Measurements from ENCODE around the gene SLC12A7. TPM values are rescaled to one million over a fixed set of nuclear protein-coding genes. Genes with fewer than 3 reads are reported as not detected.
"Not testable (repeated sequence)": the region's sequence is repeated elsewhere in the genome, so short reads cannot be mapped to it uniquely, and the experiment has no call there.

The SLC12A7 gene
- total and polyA plus RNA-seq, 10 donors = 8.6 to 120 (median 52.3) TPM

- H3K4me3 ChIP-seq = no peak overlapping the region
- H3K27me3 ChIP-seq (replicated peaks in 1 of 7) = peaks cover 0 to 72% (median 30%) of the 10 kb centered on the region in 7 donors
- peak; percentile 9 for DNase-seq
- peak overlapping the region in 5 of 8 donors; percentile 72 to 83 (median 75) for H3K27ac ChIP-seq
- no peak for TF ChIP-seq CTCF (IDR thresholded peaks at IDR 0.05 in 8 of 11, conservative IDR thresholded peaks at IDR 0.05 in 3 of 11)
- no peak for TF ChIP-seq POLR2AphosphoS5 (IDR thresholded peaks at IDR 0.05)
- no peak for TF ChIP-seq POLR2A (IDR thresholded peaks at IDR 0.05)
- 59 to 69% (median 62%) methylated on average over 21 of the region's 21 CpGs for WGBS, 5 donors
- no peaks in the 10 kb centered on the region for H3K9me3 ChIP-seq
- intact Hi-C loops (cut with DNase I; ENCODE audit: low total_unique reads) = no loop called here
- no peaks in the 10 kb centered on the region for H3K36me3 ChIP-seq
- peaks cover 8 to 41% (median 24%) of the 10 kb centered on the region in 6 donors for H3K4me1 ChIP-seq
Observed at GRCh38 chr5:1003296-1003937, 108.4 kb downstream of the SLC12A7 start.

GRCh38 chr5:1002836-1003235 is 109.0 kb downstream of the SLC12A7 start:
- intact Hi-C loops (cut with DNase I; ENCODE audit: low total_unique reads) = no loop called here
- 88 to 92% (median 89%) methylated on average over 12 to 13 of the region's 13 CpGs for WGBS, 5 donors
- no peak overlapping the region for H3K4me3 ChIP-seq
- DNase-seq = peak; percentile 62
- no peaks in the 10 kb centered on the region for H3K9me3 ChIP-seq
- no peak for TF ChIP-seq CTCF (IDR thresholded peaks at IDR 0.05 in 8 of 11, conservative IDR thresholded peaks at IDR 0.05 in 3 of 11)
- TF ChIP-seq POLR2AphosphoS5 (IDR thresholded peaks at IDR 0.05) = no peak
- no peak for TF ChIP-seq POLR2A (IDR thresholded peaks at IDR 0.05)
- H3K4me1 ChIP-seq = peaks cover 8 to 37% (median 21%) of the 10 kb centered on the region in 6 donors
- H3K27me3 ChIP-seq (replicated peaks in 1 of 7) = peaks cover 0 to 66% (median 25%) of the 10 kb centered on the region in 7 donors
- no peaks in the 10 kb centered on the region for H3K36me3 ChIP-seq
- H3K27ac ChIP-seq = no peak overlapping the region

- DNase-seq = no peak
- intact Hi-C loops (cut with DNase I; ENCODE audit: low total_unique reads) = no loop called here
- Histone ChIP-seq H3K27me3 (replicated peaks in 1 of 7) (peaks cover 0 to 60% (median 18%) of the 10 kb centered on the region in 7 donors), H3K27ac (no peak overlapping the region), H3K4me1 (peaks cover 8 to 40% (median 21%) of the 10 kb centered on the region in 6 donors), H3K36me3 (no peaks in the 10 kb centered on the region), H3K9me3 (no peaks in the 10 kb centered on the region), H3K4me3 (no peak overlapping the region)
- TF ChIP-seq POLR2AphosphoS5 (IDR thresholded peaks at IDR 0.05) = no peak
- WGBS, 5 donors = 64 to 83% (median 82%) methylated on average over 1 to 4 of the region's 4 CpGs
Observed at GRCh38 chr5:1002271-1002546, 109.7 kb downstream of the SLC12A7 start.

GRCh38 chr5:1001406-1002270 is 110.2 kb downstream of the SLC12A7 start:
- Histone ChIP-seq H3K4me1 (peaks cover 8 to 43% (median 26%) of the 10 kb centered on the region in 6 donors), H3K27me3 (replicated peaks in 1 of 7) (peaks cover 0 to 54% (median 13%) of the 10 kb centered on the region in 7 donors), H3K36me3 (no peaks in the 10 kb centered on the region), H3K27ac (no peak overlapping the region), H3K9me3 (no peaks in the 10 kb centered on the region), H3K4me3 (no peak overlapping the region)
- WGBS, 5 donors = 74 to 87% (median 77%) methylated on average over 15 to 19 of the region's 19 CpGs
- no peak for TF ChIP-seq POLR2AphosphoS5 (IDR thresholded peaks at IDR 0.05)
- no peak for TF ChIP-seq CTCF (IDR thresholded peaks at IDR 0.05 in 8 of 11, conservative IDR thresholded peaks at IDR 0.05 in 3 of 11)
- TF ChIP-seq POLR2A (IDR thresholded peaks at IDR 0.05) = no peak
- intact Hi-C loops (cut with DNase I; ENCODE audit: low total_unique reads) = no loop called here
- peak; percentile 55 for DNase-seq

- DNase-seq; intact Hi-C loops (cut with DNase I; ENCODE audit: low total_unique reads): not testable (repeated sequence)
- 82 to 93% (median 85%) methylated on average over 11 of the region's 11 CpGs for WGBS, 5 donors
Observed at GRCh38 chr5:1000831-1001230, 111.0 kb downstream of the SLC12A7 start.

More at GRCh38 chr5:1000831-1001230, 111.0 kb downstream of the SLC12A7 start:
- Histone ChIP-seq H3K4me1 (peaks cover 8 to 35% (median 25%) of the 10 kb centered on the region in 6 donors), H3K27me3 (replicated peaks in 1 of 7) (peaks cover 0 to 46% (median 12%) of the 10 kb centered on the region in 7 donors)
- H3K9me3 ChIP-seq, H3K36me3 ChIP-seq, H3K27ac ChIP-seq, H3K4me3 ChIP-seq: not testable (repeated sequence)

Data from spleen (tissue), 11 donors.